Spleen (tissue), 11 donors: Measurements from ENCODE around the gene DRAP1. TPM values are rescaled to one million over a fixed set of nuclear protein-coding genes. Genes with fewer than 3 reads are reported as not detected.

Experiments used
- DNase-seq: peaks from one replicate; pipeline ENCODE4 v3.0.0-alpha.2; 2020
- H3K27ac ChIP-seq, 8 donors: fragments of 200-600 bp; sonication (generic) in 7 of 8; 1 replicate in 4 of 8; 2 replicates in 4 of 8; pipeline versions ENCODE4 v1.5.0 to v1.8.0; 2016 to 2021; ENCODE audit warnings: inconsistent platforms in 4 of 8, mild to moderate bottlenecking in 4 of 8, moderate library complexity in 1 of 8
- H3K27me3 ChIP-seq, 7 donors: fragments of 200-600 bp; sonication (generic) in 6 of 7; replicated peaks in 1 of 7; 1 replicate in 4 of 7; 2 replicates in 3 of 7; pipeline versions ENCODE4 v1.5.0 to v1.8.0; 2016 to 2021; ENCODE audit warnings: inconsistent platforms in 3 of 7, mild to moderate bottlenecking in 1 of 7
- H3K36me3 ChIP-seq, 6 donors: fragments of 200-600 bp; sonication (generic) in 5 of 6; 1 replicate in 4 of 6; 2 replicates in 2 of 6; pipeline versions ENCODE4 v1.5.0 to v1.8.0; 2016 to 2021; ENCODE audit warnings: inconsistent platforms in 2 of 6
- H3K4me1 ChIP-seq, 6 donors: fragments of 200-600 bp; sonication (generic) in 5 of 6; 1 replicate in 3 of 6; 2 replicates in 3 of 6; pipeline versions ENCODE4 v1.5.0 to v1.8.0; 2016 to 2021; ENCODE audit warnings: inconsistent platforms in 3 of 6
- H3K4me3 ChIP-seq, 8 donors: fragments of 200-600 bp; sonication (generic) in 7 of 8; 1 replicate in 4 of 8; 2 replicates in 4 of 8; pipeline versions ENCODE4 v1.5.0 to v1.8.0; 2016 to 2021; ENCODE audit warnings: inconsistent platforms in 4 of 8, mild to moderate bottlenecking in 4 of 8, moderate library complexity in 2 of 8
- H3K9me3 ChIP-seq, 8 donors: fragments of 200-600 bp; sonication (generic) in 7 of 8; 1 replicate in 4 of 8; 2 replicates in 4 of 8; pipeline versions ENCODE4 v1.5.0 to v1.8.0; 2016 to 2021; ENCODE audit warnings: inconsistent platforms in 4 of 8
- POLR2A ChIP-seq, 3 donors: fragments of 450-650 bp; IDR thresholded peaks; one replicate each; pipeline ENCODE4 v1.5.1; 2017; ENCODE audit warnings: antibody characterized with exemption in 3 of 3, mild to moderate bottlenecking in 1 of 3
- POLR2AphosphoS5 ChIP-seq, 3 donors: sonication (generic); formaldehyde crosslinking; IDR thresholded peaks; one replicate each; pipeline ENCODE4 v1.5.1; 2017; ENCODE audit warnings: antibody characterized with exemption in 3 of 3
- WGBS, 5 donors: extraction: QIAGEN DNeasy Blood & Tissue Kit in 3 of 5; methylation state at CpG; one replicate each; pipeline versions ENCODE4 v1.1.5 to v1.1.7; 2013 to 2018; 5-methylcytosine and 5-hydroxymethylcytosine counted together
- intact Hi-C: fragments of 100-400 bp; cut with DNase I; formaldehyde crosslinking; loops from one replicate; pipeline ENCODE4 v1.15.0; 2023; ENCODE audit warnings: low total_unique reads
- polyA plus RNA-seq, 3 donors: library from polyadenylated mRNA; stranded (reverse); fragments of 200-250 nt; gene quantifications; one replicate each; pipeline ENCODE4 v1.2.1, GENCODE V29; 2013
- total RNA-seq, 7 donors: library from RNA; depleted of rRNA in 3 of 7; stranded (reverse); fragments of >200 nt in 3 of 7; fragmentation: NEBNext Ultra II Directional in 4 of 7; extraction: Animal tissue kit (Norgen Biotek cat#: 25700) in 4 of 7; gene quantifications; one replicate each; pipeline versions ENCODE4 v1.1.0 to v1.2.1, GENCODE V29; 2016 to 2021
- TF ChIP-seq, protein P1 (sequence below), 11 experiments: fragments of 200-600 bp in 7 of 11; fragments of 450-650 bp in 4 of 11; sonication (generic) in 4 of 11; IDR thresholded peaks in 8 of 11; conservative IDR thresholded peaks in 3 of 11; 1 replicate in 7 of 11; 2 replicates in 4 of 11; pipeline versions ENCODE4 v1.4.0 to v1.8.0; 2016 to 2021; ENCODE audit warnings: antibody characterized with exemption in 11 of 11, inconsistent platforms in 4 of 11, mild to moderate bottlenecking in 1 of 11
- donor health status: healthy with polysubstance abuse.
- donor health status: DM: no; HTN: no; CAD: no; lungs with moderate emphysema.
- donor health status: DM: no; HTN: no; CAD: no.
- donor health status: Bipolar disorder and iron deficiency.
- donor health status: healthy.
- donor health status: DM: no; HTN: no; CAD: no.
- donor health status: DM: yes; HTN: yes; CAD: no.

The DRAP1 gene
- total and polyA plus RNA-seq, 10 donors, result 58.3 to 123 (median 71.5) TPM

DNA sequence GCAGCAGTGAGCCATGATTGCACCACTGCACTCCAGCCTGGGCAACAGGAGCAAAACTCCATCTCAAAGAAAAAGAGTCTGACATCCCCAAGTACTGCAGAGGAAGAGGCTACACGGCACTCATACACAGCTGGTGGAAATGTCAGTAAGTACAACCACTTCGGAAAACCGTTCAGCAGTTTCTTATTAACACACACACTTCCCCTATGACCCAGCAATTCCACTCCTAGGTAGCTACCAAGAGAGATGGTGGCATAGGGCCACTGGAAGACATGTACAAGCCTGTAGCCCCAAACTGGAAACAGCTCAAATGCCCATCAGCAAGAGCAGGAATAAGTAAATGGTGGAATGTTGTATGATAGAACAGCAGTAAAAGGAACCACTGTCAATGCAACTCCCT lies 3.3 kb downstream of the DRAP1 start:
- H3K4me3 ChIP-seq, result no peak overlapping the region
- peak overlapping the region in 1 of 8 donors; percentile 12 for H3K27ac ChIP-seq
- TF ChIP-seq, protein P1, sequence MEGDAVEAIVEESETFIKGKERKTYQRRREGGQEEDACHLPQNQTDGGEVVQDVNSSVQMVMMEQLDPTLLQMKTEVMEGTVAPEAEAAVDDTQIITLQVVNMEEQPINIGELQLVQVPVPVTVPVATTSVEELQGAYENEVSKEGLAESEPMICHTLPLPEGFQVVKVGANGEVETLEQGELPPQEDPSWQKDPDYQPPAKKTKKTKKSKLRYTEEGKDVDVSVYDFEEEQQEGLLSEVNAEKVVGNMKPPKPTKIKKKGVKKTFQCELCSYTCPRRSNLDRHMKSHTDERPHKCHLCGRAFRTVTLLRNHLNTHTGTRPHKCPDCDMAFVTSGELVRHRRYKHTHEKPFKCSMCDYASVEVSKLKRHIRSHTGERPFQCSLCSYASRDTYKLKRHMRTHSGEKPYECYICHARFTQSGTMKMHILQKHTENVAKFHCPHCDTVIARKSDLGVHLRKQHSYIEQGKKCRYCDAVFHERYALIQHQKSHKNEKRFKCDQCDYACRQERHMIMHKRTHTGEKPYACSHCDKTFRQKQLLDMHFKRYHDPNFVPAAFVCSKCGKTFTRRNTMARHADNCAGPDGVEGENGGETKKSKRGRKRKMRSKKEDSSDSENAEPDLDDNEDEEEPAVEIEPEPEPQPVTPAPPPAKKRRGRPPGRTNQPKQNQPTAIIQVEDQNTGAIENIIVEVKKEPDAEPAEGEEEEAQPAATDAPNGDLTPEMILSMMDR (IDR thresholded peaks at IDR 0.05 in 8 of 11, conservative IDR thresholded peaks at IDR 0.05 in 3 of 11), result no peak
- WGBS, 5 donors, result 42 to 77% (median 44%) methylated on average over 3 of the region's 3 CpGs
- H3K9me3 ChIP-seq, result no peaks in the 10 kb centered on the region
- peaks cover 21 to 59% (median 30%) of the 10 kb centered on the region in 6 donors for H3K4me1 ChIP-seq
- peaks cover 0 to 55% (median 19%) of the 10 kb centered on the region in 6 donors for H3K36me3 ChIP-seq
- H3K27me3 ChIP-seq, result no peaks in the 10 kb centered on the region
- intact Hi-C loops, result no loop called here
- DNase-seq, result no peak

DNA sequence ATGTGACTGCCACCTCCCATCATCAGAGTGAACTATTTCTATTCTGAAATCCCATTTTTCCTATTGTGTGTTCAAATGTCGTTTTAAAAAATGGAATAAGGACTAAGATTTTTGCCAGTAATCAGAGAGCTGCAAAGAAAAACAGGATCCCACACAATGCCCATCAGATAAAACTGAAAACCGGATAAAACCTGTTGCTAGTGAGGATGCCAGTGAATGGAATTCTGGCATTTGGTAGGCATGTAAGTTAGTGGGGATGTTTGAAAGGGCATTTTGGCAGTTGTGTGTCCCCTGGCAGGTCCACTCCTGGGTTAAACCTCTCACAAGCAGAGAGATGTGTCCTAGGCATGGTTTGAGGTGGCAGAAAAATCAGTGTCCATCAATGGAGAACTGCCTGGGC lies 6.2 kb downstream of the DRAP1 start:
- Histone ChIP-seq H3K4me1 (peaks cover 22 to 59% (median 31%) of the 10 kb centered on the region in 6 donors), H3K4me3 (no peak overlapping the region), H3K36me3 (peaks cover 0 to 52% (median 19%) of the 10 kb centered on the region in 6 donors), H3K9me3 (no peaks in the 10 kb centered on the region), H3K27ac (no peak overlapping the region), H3K27me3 (no peaks in the 10 kb centered on the region)
- intact Hi-C loops, result no loop called here
- whole genome bisulfite sequencing, 5 donors, result 86 to 92% (median 92%) methylated on average over 2 of the region's 2 CpGs
- DNase-seq, result no peak
- TF ChIP-seq POLR2AphosphoS5 (IDR thresholded peaks at IDR 0.05), result no peak
- TF ChIP-seq POLR2A (IDR thresholded peaks at IDR 0.05), result no peak
- TF ChIP-seq, protein P1 (IDR thresholded peaks at IDR 0.05 in 8 of 11, conservative IDR thresholded peaks at IDR 0.05 in 3 of 11), result no peak

DNA sequence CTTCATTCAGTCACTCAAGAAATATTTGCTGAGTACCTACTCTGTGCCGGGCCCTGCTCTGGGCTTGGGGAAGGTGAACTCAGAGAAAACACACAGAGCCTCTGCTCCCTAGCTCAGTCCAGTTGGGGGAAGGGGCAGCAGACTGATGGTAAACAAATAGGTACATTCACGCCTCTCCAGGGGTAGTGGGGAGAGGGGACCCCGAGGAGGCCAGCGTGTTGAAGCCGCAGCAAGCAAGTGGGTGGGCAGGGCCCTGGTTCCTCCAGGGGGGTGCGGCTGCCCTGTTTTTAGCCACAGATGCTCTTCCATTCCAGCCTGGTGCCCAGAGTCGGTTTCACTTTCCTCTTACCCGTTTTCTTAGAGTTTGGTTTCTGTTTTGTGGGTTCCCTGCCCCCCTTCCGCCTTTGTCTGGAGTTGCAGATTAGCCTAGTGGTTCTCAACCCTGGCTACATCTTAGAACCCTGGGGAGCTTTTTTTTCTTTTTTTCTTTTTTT lies 8.7 kb downstream of the DRAP1 start:
- H3K27ac ChIP-seq, result peak overlapping the region; percentile 76 to 94 (median 86)
- peaks cover 12 to 34% (median 20%) of the 10 kb centered on the region in 6 donors for H3K4me1 ChIP-seq
- peaks cover 0 to 26% (median 7%) of the 10 kb centered on the region in 6 donors for H3K36me3 ChIP-seq
- 9 to 19% (median 16%) methylated on average over 9 of the region's 9 CpGs for WGBS, 5 donors
- peak; percentile 89 for DNase-seq
- peak; percentile 49 to 71 (median 60) for TF ChIP-seq POLR2AphosphoS5 (IDR thresholded peaks at IDR 0.05)
- TF ChIP-seq, protein P1 (IDR thresholded peaks at IDR 0.05 in 8 of 11, conservative IDR thresholded peaks at IDR 0.05 in 3 of 11), result peak in 4 of 11 experiments; percentile 25 to 29 (median 26)
- no peak for TF ChIP-seq POLR2A (IDR thresholded peaks at IDR 0.05)
- no peaks in the 10 kb centered on the region for H3K9me3 ChIP-seq
- H3K4me3 ChIP-seq, result peak overlapping the region in 5 of 8 donors; percentile 19 to 59 (median 23)
- intact Hi-C loops, result no loop called here
- H3K27me3 ChIP-seq, result no peaks in the 10 kb centered on the region

DNA sequence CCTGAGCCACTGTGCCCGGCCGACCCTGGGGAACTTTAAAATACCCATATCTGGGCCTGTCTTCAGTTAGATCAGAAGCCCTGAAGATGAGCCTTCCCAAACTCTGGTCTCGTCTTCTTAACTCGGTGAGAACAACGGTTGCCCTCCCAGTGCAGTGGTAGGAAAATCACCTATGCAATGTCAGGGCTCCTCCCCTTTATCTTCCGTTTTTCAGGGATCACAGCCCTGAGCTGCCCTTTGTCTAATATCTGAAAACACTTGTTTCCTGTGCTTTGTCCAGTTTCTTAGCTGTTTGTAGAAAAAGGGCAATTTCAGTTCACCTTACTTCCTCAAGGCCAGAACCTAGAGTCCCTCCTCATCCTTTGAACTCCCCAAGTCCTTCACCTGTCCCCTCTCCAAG lies 9.4 kb downstream of the DRAP1 start:
- intact Hi-C loops, result no loop called here
- Histone ChIP-seq H3K4me1 (peaks cover 12 to 28% (median 20%) of the 10 kb centered on the region in 6 donors), H3K36me3 (peaks cover 0 to 19% (median under 1%) of the 10 kb centered on the region in 6 donors), H3K27ac (peak overlapping the region; percentile 76 to 94 (median 86)), H3K9me3 (no peaks in the 10 kb centered on the region), H3K27me3 (no peaks in the 10 kb centered on the region), H3K4me3 (peak overlapping the region in 1 of 8 donors; percentile 59)
- DNase-seq, result no peak
- WGBS, 5 donors, result 31 to 48% (median 33%) methylated on average over 6 of the region's 6 CpGs
- TF ChIP-seq POLR2AphosphoS5 (IDR thresholded peaks at IDR 0.05) (no peak), POLR2A (IDR thresholded peaks at IDR 0.05) (no peak)
- TF ChIP-seq, protein P1 (IDR thresholded peaks at IDR 0.05 in 8 of 11, conservative IDR thresholded peaks at IDR 0.05 in 3 of 11), result no peak
